Fibroblast of skin of right quadriceps (primary cell): ENCODE data around the gene RAE1.
A peak's percentile ranks its signal among the peaks of the same experiment; 100 is the strongest.

Experiments
- DNase-seq: peaks from one replicate; pipeline ENCODE4 v3.0.0-alpha.2; 2013

RAE1 gene

GRCh38 chr20:57374343-57374930 lies 23.4 kb downstream of the RAE1 start:
- no peak for DNase-seq

- no peak for DNase-seq
Measured at GRCh38 chr20:57374931-57375651, 24.0 kb downstream of the RAE1 start.

- no peak for DNase-seq
Measured at GRCh38 chr20:57375652-57376230, 24.7 kb downstream of the RAE1 start.

- no peak for DNase-seq
Measured at GRCh38 chr20:57377350-57377749, 26.3 kb downstream of the RAE1 start.

- DNase-seq = no peak
Measured at GRCh38 chr20:57378107-57378506, 27.1 kb downstream of the RAE1 start.

GRCh38 chr20:57378646-57379262 lies 27.7 kb downstream of the RAE1 start:
- DNase-seq = no peak

GRCh38 chr20:57379263-57379647 lies 28.2 kb downstream of the RAE1 start:
- no peak for DNase-seq

GRCh38 chr20:57380081-57380750 lies 29.2 kb downstream of the RAE1 start:
- DNase-seq = no peak

- DNase-seq = peak; percentile 58
Measured at GRCh38 chr20:57381596-57382503, 30.8 kb downstream of the RAE1 start.

- DNase-seq = no peak
Measured at GRCh38 chr20:57382516-57382915, 31.5 kb downstream of the RAE1 start.

- DNase-seq = no peak
Measured at GRCh38 chr20:57383447-57384347, 32.6 kb downstream of the RAE1 start.

- DNase-seq = no peak
Measured at GRCh38 chr20:57384486-57384885, 33.4 kb downstream of the RAE1 start.

GRCh38 chr20:57384953-57385761 lies 34.1 kb downstream of the RAE1 start:
- DNase-seq = no peak

- DNase-seq = no peak
Measured at GRCh38 chr20:57385940-57386339, 34.9 kb downstream of the RAE1 start.

- no peak for DNase-seq
Measured at GRCh38 chr20:57386762-57387161, 35.7 kb downstream of the RAE1 start.

- DNase-seq = no peak
Measured at GRCh38 chr20:57387463-57387862, 36.4 kb downstream of the RAE1 start.

- no peak for DNase-seq
Measured at GRCh38 chr20:57387945-57388371, 36.9 kb downstream of the RAE1 start.

- peak; percentile 65 for DNase-seq
Measured at GRCh38 chr20:57388953-57389694, 38.1 kb downstream of the RAE1 start.
